Cerebellar cortex (tissue), 1 donor: ENCODE data around the gene MRPL9.

Experiments
- DNase-seq: peaks from one replicate; pipeline ENCODE4 v3.0.0-alpha.2; 2015; ENCODE audit warnings: low spot score

Gene MRPL9

GRCh38 chr1:151729966-151730291 is 33.4 kb downstream of the MRPL9 start:
- no peak for DNase-seq

DNA sequence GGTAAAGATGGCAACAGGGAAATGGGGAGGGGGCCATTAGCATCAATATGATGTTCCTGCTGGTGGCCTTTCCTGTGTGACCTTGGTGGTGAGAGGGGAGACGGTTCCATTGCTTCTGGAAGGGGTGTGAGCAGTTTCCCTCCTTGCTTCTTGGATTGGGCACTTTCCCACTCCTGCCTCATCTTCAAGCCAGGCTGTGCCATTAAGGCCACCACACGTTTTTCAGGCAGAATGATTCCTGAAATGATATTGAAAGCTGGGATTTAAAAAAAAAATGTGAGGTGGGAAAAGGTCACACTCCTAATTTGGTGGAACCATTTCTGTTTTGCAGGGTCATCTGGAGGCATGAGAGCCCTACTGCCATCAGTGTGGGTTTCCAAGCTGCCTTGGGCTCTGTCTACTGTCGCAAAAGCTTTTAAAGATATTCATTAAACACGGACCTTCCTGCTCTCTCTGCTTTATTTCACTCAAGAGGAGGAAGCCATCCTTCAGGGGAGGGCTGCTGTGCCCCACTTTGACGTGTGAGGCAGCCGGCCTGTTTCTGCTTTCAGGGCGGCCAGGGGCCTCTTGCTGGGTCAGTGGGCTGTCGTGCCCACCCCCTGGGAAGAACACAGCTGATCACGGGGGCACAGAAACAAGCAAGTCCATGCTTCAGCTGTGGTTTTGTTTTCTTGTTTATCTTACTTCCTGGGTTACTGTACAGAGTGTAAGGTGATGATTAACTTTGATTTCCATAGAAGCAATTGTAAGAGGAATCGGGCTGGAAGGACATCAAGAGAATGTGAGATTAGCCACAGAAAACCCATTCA is 33.9 kb downstream of the MRPL9 start:
- DNase-seq = no peak

- peak; percentile 82 for DNase-seq
Measured at GRCh38 chr1:151728151-151729054, 34.9 kb downstream of the MRPL9 start.

GRCh38 chr1:151723726-151724370 is 39.4 kb downstream of the MRPL9 start:
- DNase-seq = no peak

GRCh38 chr1:151721788-151722510 is 41.3 kb downstream of the MRPL9 start:
- DNase-seq = no peak

- DNase-seq = peak; percentile 42
Measured at GRCh38 chr1:151720974-151721787, 42.1 kb downstream of the MRPL9 start, which contains the start of gene RIIAD1. Gene RIIAD1, plus strand, starts transcription at chr1:151721522. Its CDS starts 15 bp downstream, at chr1:151721537.

DNA sequence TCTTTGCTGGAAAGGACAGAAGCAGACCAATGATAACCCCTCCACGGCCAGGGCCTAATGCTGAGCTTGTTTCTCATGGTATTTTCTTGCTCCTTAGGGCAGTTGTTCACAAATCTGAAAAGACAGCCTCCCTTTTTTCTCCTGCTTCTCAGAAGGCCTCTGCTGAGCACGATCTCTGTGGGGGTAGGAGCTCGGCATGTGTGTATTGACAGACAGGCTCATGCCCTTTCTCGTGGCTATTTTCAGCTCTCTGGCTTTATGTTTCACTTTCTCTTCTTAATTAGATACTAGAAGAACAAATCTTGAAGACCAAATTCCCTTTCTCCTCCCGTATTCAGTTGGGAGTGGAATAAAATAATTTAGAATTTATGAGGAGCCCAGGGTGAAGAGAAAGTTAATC is 42.7 kb downstream of the MRPL9 start:
- peak; percentile 39 for DNase-seq

GRCh38 chr1:151720125-151720524 is 43.2 kb downstream of the MRPL9 start:
- no peak for DNase-seq

DNA sequence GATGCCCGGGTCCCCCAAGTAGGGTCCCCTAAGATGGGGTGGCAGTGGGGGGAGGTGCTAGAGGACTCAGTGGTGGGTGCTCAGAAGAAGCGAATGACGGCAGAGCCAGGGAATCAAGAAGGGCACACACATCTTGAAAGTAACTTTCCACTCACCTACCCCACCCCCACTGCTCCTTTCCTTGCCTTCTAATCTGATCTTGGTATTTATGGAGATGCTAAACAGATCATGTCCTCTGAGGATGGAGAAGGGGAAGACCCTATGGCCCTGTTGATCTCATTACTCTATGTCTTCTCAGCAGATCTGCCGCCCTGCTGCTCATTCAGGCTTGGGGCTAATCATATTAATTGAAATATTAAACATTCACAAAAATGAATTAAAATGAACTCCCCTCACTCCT is 44.6 kb downstream of the MRPL9 start:
- DNase-seq = no peak

DNA sequence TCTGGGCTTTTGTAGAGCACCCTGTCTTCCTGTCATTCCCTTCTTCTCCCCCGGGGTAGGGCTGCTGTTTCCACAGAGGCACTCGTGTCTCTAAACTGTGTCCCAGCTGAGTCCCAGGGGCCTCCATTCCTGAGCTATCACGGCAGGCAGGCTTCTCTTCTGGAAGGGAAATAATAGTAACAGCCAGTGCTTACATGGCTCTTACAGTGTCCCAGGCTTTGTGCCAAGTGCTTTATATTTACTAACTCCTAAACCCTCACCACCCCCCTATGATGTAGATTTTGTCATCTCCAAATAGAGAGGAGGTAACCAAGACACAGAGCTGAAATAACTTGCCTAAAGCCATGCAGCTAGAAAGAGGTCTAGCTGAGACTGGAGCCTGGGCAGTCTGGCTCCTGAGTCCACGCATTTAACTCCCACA is 45.3 kb downstream of the MRPL9 start:
- DNase-seq = peak; percentile 43

DNA sequence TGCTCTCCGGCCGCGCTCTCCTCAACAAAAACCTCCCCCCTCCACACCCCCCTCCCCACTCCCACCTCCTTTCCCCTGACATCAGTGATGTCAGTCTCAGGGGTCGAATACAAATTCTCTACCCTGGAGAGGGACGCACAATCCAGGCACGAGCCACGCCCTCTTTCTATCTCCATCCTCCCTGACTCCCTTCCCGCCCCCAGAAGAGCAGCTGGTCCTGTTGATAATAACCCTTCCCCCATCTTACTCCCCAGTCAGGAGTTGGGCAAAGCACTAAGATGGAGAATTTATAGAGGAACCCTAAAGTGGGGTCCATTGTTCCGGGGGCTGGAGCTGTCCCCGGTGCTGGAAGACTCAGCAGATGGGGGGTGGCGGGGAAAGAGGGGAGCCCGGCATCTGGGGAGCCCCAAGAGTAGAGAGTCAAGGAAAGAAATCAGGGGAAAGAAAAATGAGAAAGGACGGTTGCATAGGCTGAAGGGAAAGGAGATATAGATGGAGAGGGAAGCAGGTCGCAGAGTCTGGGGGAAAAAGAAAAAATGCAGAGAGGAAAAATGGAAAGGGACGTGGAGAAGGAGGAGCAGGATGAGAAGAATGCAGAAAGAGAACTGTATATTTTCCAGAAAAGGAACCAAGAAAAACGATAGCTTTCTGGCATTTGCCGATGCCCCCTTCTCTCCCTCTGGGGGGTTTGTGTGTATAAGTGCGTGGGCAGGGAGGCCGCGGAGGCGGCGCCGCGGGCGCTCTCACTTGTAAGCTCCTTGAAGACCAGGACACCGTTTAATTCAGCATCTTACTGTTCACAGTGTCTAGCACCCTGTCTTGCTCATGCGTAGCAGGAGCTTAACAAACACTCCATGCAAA is 46.3 kb downstream of the MRPL9 start, which contains the start of gene CELF3:
TSS of gene CELF3 (minus strand) at position 33 of the 861 bp plus-strand sequence. CDS start 783 bp downstream, outside the sequence.
- peak; percentile 98 for DNase-seq

- DNase-seq = no peak
Measured at GRCh38 chr1:151716405-151716762, 46.9 kb downstream of the MRPL9 start.

GRCh38 chr1:151715726-151716404 is 47.4 kb downstream of the MRPL9 start:
- DNase-seq = peak; percentile 49

DNA sequence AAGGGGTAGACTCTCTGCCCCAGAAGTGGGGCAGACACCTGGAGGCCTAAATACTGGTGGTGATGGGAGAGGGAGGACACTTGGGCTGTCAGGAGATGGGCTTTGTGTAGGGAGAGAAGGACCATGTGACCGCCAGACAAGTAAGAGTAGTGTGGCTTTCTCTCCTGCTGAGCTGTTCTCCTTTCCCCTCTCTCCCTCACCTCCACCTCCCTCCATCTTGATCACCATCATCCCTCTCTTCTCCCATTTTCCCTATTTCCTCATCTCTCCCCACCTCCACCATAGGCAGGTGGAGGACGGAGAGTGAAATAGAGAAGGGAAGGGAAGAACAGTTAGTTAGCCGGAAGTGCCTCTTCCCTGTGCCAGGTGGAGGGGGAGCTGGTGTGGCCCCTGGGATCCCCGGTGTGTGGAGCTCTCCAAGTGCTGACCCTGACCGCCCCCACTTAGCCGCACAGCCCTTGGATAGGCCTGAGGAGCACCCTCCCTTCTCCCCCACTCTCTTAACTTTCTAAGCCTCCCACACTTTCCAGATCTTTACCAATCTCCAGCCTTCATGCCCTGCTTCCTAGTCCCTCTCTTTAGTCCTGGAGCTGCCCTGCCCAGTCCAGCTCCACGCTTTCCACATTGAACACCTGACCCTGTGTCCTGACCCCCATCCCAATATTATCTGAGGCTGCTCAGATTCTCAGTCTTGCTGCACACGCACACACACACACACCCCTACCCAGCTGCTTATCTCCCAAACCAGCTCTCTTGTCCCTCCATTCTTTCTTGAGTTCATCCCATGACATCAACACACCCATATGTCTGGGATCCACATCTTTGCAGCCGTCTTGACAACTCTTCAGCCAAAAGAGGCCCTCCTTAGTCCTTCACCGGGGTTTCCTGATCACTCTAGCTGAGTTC is 48.2 kb downstream of the MRPL9 start:
- no peak for DNase-seq

DNA sequence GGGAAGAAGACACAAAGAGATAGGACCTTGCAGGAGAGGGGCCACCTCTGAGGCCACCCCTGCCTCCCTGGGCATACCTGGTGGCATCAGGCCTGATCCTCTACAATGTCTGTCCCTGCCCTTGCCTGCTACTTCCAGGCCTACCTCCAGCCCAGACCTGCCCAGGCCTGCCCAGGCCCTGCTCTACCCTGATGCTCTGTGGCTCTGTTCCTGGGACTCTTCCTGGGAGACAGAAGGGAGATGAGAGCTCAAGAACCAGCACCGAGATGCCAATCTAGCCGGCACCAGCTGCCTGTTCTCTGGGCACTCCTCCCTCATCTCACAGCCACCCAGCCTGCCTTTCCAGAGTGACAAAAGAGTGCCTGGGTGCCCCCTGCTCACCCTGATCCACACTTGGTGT is 49.4 kb downstream of the MRPL9 start:
- DNase-seq = no peak

DNA sequence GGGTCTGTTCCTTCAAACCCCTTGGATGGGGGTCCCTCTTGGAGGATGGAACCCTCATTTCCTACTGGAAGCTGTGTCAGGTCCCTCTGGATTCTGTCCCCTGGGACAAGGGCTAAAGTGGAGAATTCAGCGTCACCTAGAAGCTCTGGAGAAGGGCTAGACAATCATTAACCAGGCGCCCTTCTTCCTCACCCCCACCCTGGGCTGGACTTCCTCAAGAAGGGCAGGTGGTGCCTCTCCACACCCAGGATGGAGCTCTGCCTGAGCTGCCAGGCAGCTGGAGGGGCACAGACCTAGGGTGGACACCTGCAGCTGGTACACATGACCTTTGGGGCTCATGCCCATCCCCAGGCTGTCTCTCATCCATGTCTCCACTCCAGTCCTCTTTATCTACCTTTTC is 50.3 kb downstream of the MRPL9 start:
- DNase-seq = no peak

DNA sequence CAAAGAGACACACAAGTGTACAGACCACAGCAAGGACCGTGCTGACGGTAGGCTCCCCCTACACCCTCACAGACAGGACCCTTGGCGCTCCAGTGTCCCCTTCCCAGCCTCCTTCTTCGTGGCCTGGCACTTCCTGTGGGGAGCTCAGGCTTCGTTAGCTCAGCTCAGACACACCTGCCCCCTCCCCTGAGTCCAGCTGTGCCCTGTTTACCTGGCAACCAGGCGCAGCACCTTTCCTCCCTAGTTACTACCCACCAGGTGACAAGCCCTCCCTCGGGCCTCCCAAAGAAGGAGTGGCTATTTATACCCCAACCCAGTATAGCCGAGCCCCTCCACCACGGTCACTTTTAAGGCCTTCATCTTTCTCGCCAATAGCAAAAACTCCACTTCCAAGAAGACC is 51.3 kb downstream of the MRPL9 start:
- no peak for DNase-seq
